Measurements from ENCODE around the gene PATE1.
"Not testable (repeated sequence)": the region's sequence is repeated elsewhere in the genome, so short reads cannot be mapped to it uniquely, and the experiment has no call there.

The PATE1 gene

GRCh38 chr11:125745979-125746378, at the start of gene PATE1:
Gene PATE1, plus strand, starts transcription at chr11:125746279. Its CDS starts 26 bp downstream, at chr11:125746305.
- DNase-seq = no peak

- DNase-seq = no peak
These were observed 45.0 kb upstream of the PATE1 start for GRCh38 chr11:125701018-125701610.

- no peak for DNase-seq
These were observed 44.0 kb upstream of the PATE1 start for GRCh38 chr11:125701858-125702621.

GRCh38 chr11:125704686-125705085, 41.4 kb upstream of the PATE1 start:
- not testable (repeated sequence) for DNase-seq

- DNase-seq = no peak
These were observed 25.3 kb upstream of the PATE1 start for GRCh38 chr11:125720781-125721180.

GRCh38 chr11:125724125-125724524, 22.0 kb upstream of the PATE1 start:
- no peak for DNase-seq

GRCh38 chr11:125728969-125729368, 17.1 kb upstream of the PATE1 start:
- DNase-seq = no peak

GRCh38 chr11:125740617-125741016, 5.5 kb upstream of the PATE1 start:
- no peak for DNase-seq

GRCh38 chr11:125743681-125744080, 2.4 kb upstream of the PATE1 start:
- DNase-seq = no peak

- no peak for DNase-seq
These were observed 4.5 kb downstream of the PATE1 start for GRCh38 chr11:125750629-125751028.

GRCh38 chr11:125756050-125756449, 10.0 kb downstream of the PATE1 start:
- no peak for DNase-seq

- no peak for DNase-seq
These were observed 16.4 kb downstream of the PATE1 start for GRCh38 chr11:125762445-125762844.

GRCh38 chr11:125763483-125763882, 17.4 kb downstream of the PATE1 start:
- no peak for DNase-seq

- no peak for DNase-seq
These were observed 20.2 kb downstream of the PATE1 start for GRCh38 chr11:125766251-125766650.

- DNase-seq = no peak
These were observed 22.4 kb downstream of the PATE1 start for GRCh38 chr11:125768336-125769046.

- no peak for DNase-seq
These were observed 24.5 kb downstream of the PATE1 start for GRCh38 chr11:125770583-125770982.

GRCh38 chr11:125772834-125773505, 26.9 kb downstream of the PATE1 start:
- no peak for DNase-seq

GRCh38 chr11:125773516-125773915, 27.4 kb downstream of the PATE1 start:
- DNase-seq = no peak

- no peak for DNase-seq
These were observed 31.2 kb downstream of the PATE1 start for GRCh38 chr11:125777309-125777708.

GRCh38 chr11:125778728-125779127, 32.6 kb downstream of the PATE1 start, which contains the start of gene PATE2:
Gene PATE2, minus strand, starts transcription at chr11:125778828. Its CDS starts 55 bp downstream, at chr11:125778773.
- DNase-seq = no peak

- no peak for DNase-seq
These were observed 38.6 kb downstream of the PATE1 start for GRCh38 chr11:125784678-125785077.

- no peak for DNase-seq
These were observed 41.7 kb downstream of the PATE1 start, which contains the start of gene PATE3 for GRCh38 chr11:125787827-125788226. Gene PATE3, plus strand, starts transcription at chr11:125788127. Its CDS starts 25 bp downstream, at chr11:125788152.

- DNase-seq = no peak
These were observed 44.7 kb downstream of the PATE1 start for GRCh38 chr11:125790825-125791224.

Data from stimulated activated naive CD4-positive, alpha-beta T cell treated with Interleukin-2 at 50 U/mL for 16 hours (primary cell).